Activated CD4-positive, alpha-beta T cell treated with anti-CD3 and anti-CD28 coated beads for 36 hours (primary cell): ENCODE data around the gene CFB. TPM values are rescaled to one million over a fixed set of nuclear protein-coding genes. Genes with fewer than 3 reads are reported as not detected.
"Not testable (repeated sequence)": the region's sequence is repeated elsewhere in the genome, so short reads cannot be mapped to it uniquely, and the experiment has no call there.

Experiments used
- ATAC-seq: fragments of 200-7000 bp; cut with Tn5 transposase; one replicate; pipeline ENCODE4 v1.10.0; 2021; ENCODE audit warnings: mild to moderate bottlenecking, moderate library complexity
- CTCF ChIA-PET: fragments of 350-600 bp; sonication (Branson Sonifier 250); formaldehyde crosslinking; loops from one replicate; lab custom pipeline; 2021; ENCODE audit warnings: antibody characterized with exemption; lab: Charles Lee
- POLR2A ChIA-PET: fragments of 350-600 bp; sonication (Branson Sonifier 250); formaldehyde crosslinking; loops from one replicate; lab custom pipeline; 2021; ENCODE audit warnings: antibody characterized with exemption, inconsistent platforms; lab: Charles Lee
- DNase-seq: peaks from one replicate; pipeline ENCODE4 v3.0.0-alpha.2; 2020
- H3K27ac Mint-ChIP-seq: one replicate; pipeline ENCODE4 v1.8.0; 2021; ENCODE audit warnings: mixed read lengths
- H3K27me3 Mint-ChIP-seq: one replicate; pipeline ENCODE4 v1.8.0; 2021; ENCODE audit warnings: mixed read lengths
- H3K36me3 Mint-ChIP-seq: one replicate; pipeline ENCODE4 v1.8.0; 2021; ENCODE audit warnings: low read depth, mixed read lengths
- H3K4me1 Mint-ChIP-seq: one replicate; pipeline ENCODE4 v1.8.0; 2021; ENCODE audit warnings: mixed read lengths
- H3K4me3 Mint-ChIP-seq: one replicate; pipeline ENCODE4 v1.8.0; 2021; ENCODE audit warnings: mild to moderate bottlenecking, moderate library complexity, mixed read lengths
- H3K9me3 Mint-ChIP-seq: one replicate; pipeline ENCODE4 v1.8.0; 2021; ENCODE audit warnings: low read depth, mixed read lengths
- intact Hi-C, 2 experiments: fragments of 100-400 bp; cut with DNase I in 1 of 2; cut with micrococcal nuclease in 1 of 2; formaldehyde crosslinking; loops; one replicate each; pipeline versions ENCODE4 v1.14.2 to v1.15.1; 2022 to 2024; cut with DNase I, micrococcal nuclease
- total RNA-seq, 2 experiments: library from RNA; stranded (reverse); gene quantifications; one replicate each; pipeline ENCODE4 v1.2.3, GENCODE V29; 2021

CFB gene
- total RNA-seq, 2 experiments from 2014 or later: 0.69 to 0.96 TPM

- POLR2A ChIA-PET: no interaction called here
- H3K4me1 Mint-ChIP-seq: no peaks in the 10 kb centered on the region
- CTCF ChIA-PET: no interaction called here
- H3K4me3 Mint-ChIP-seq: no peak overlapping the region
- H3K36me3 Mint-ChIP-seq: no peaks in the 10 kb centered on the region
- DNase-seq: no peak
- H3K27me3 Mint-ChIP-seq: no peaks in the 10 kb centered on the region
- ATAC-seq: no peak
- intact Hi-C loops: no loop called here
- H3K9me3 Mint-ChIP-seq: no peaks in the 10 kb centered on the region
- no peak overlapping the region for H3K27ac Mint-ChIP-seq
These were observed 14.9 kb upstream of the CFB start for GRCh38 chr6:31930962-31931361.

GRCh38 chr6:31932137-31932536 lies 13.8 kb upstream of the CFB start:
- intact Hi-C loops, POLR2A ChIA-PET, H3K27me3 Mint-ChIP-seq, H3K27ac Mint-ChIP-seq, H3K9me3 Mint-ChIP-seq, H3K36me3 Mint-ChIP-seq, H3K4me1 Mint-ChIP-seq, H3K4me3 Mint-ChIP-seq, CTCF ChIA-PET, ATAC-seq, DNase-seq: not testable (repeated sequence)

GRCh38 chr6:31933537-31933936 lies 12.4 kb upstream of the CFB start:
- Mint-ChIP-seq H3K4me3 (no peak overlapping the region), H3K27me3 (no peaks in the 10 kb centered on the region), H3K36me3 (no peaks in the 10 kb centered on the region), H3K4me1 (no peaks in the 10 kb centered on the region), H3K27ac (no peak overlapping the region), H3K9me3 (no peaks in the 10 kb centered on the region)
- ChIA-PET POLR2A (no interaction called here), CTCF (interaction anchor here (1.2 kb wide), 1 partner anchor 19 kb away, joined by 3 read pairs; no protein-coding TSS in a partner anchor)
- intact Hi-C loops: no loop called here
- DNase-seq (no peak), ATAC-seq (no peak)

- no peak for DNase-seq
- H3K27me3 Mint-ChIP-seq: no peaks in the 10 kb centered on the region
- no peaks in the 10 kb centered on the region for H3K4me1 Mint-ChIP-seq
- H3K27ac Mint-ChIP-seq: no peak overlapping the region
- no peak for ATAC-seq
- intact Hi-C loops: no loop called here
- no peaks in the 10 kb centered on the region for H3K9me3 Mint-ChIP-seq
- POLR2A ChIA-PET: no interaction called here
- H3K36me3 Mint-ChIP-seq: no peaks in the 10 kb centered on the region
- no peak overlapping the region for H3K4me3 Mint-ChIP-seq
- CTCF ChIA-PET: no interaction called here
These were observed 10.9 kb upstream of the CFB start for GRCh38 chr6:31935021-31935420.

- intact Hi-C loops: no loop called here
- ChIA-PET CTCF (interaction anchor here (0.9 kb wide), 1 partner anchor 17 kb away, joined by 3 read pairs; no protein-coding TSS in a partner anchor), POLR2A (no interaction called here)
- no peaks in the 10 kb centered on the region for H3K9me3 Mint-ChIP-seq
- no peak overlapping the region for H3K27ac Mint-ChIP-seq
- no peaks in the 10 kb centered on the region for H3K4me1 Mint-ChIP-seq
- no peak for DNase-seq
- H3K36me3 Mint-ChIP-seq: no peaks in the 10 kb centered on the region
- H3K27me3 Mint-ChIP-seq: no peaks in the 10 kb centered on the region
- no peak for ATAC-seq
- H3K4me3 Mint-ChIP-seq: no peak overlapping the region
These were observed 10.1 kb upstream of the CFB start for GRCh38 chr6:31935823-31936222.

- no peaks in the 10 kb centered on the region for H3K9me3 Mint-ChIP-seq
- no peak overlapping the region for H3K4me3 Mint-ChIP-seq
- ATAC-seq (no peak), DNase-seq (no peak)
- intact Hi-C loops: loop anchor here in 1 of 2 experiments (10.0 kb wide), 1 partner anchor 125 kb away; no protein-coding TSS in a partner anchor
- no peaks in the 10 kb centered on the region for H3K36me3 Mint-ChIP-seq
- peaks cover 7% of the 10 kb centered on the region for H3K27me3 Mint-ChIP-seq
- peaks cover 1% of the 10 kb centered on the region for H3K4me1 Mint-ChIP-seq
- POLR2A ChIA-PET: no interaction called here
- CTCF ChIA-PET: interaction anchor here (1.3 to 2.8 kb wide), 2 partner anchors 12 to 19 kb away, joined by 5 to 18 read pairs; no protein-coding TSS in a partner anchor
- H3K27ac Mint-ChIP-seq: no peak overlapping the region
These were observed 5.6 kb upstream of the CFB start for GRCh38 chr6:31940256-31940664.

GRCh38 chr6:31943742-31944141 lies 2.2 kb upstream of the CFB start:
- H3K4me3 Mint-ChIP-seq: no peak overlapping the region
- H3K36me3 Mint-ChIP-seq: no peaks in the 10 kb centered on the region
- peaks cover 8% of the 10 kb centered on the region for H3K4me1 Mint-ChIP-seq
- peaks cover 7% of the 10 kb centered on the region for H3K27me3 Mint-ChIP-seq
- POLR2A ChIA-PET: no interaction called here
- no peaks in the 10 kb centered on the region for H3K9me3 Mint-ChIP-seq
- DNase-seq (no peak), ATAC-seq (no peak)
- intact Hi-C loops: loop anchor here in 1 of 2 experiments (10.0 kb wide), 1 partner anchor 121 kb away; no protein-coding TSS in a partner anchor
- CTCF ChIA-PET: interaction anchor here (3.0 kb wide), 1 partner anchor 8 kb away, joined by 11 read pairs; no protein-coding TSS in a partner anchor
- no peak overlapping the region for H3K27ac Mint-ChIP-seq

GRCh38 chr6:31945154-31945506 lies 765 bp upstream of the CFB start:
- ChIA-PET CTCF (interaction anchor here (1.1 to 3.0 kb wide), 2 partner anchors 7 to 24 kb away, joined by 4 to 11 read pairs; no protein-coding TSS in a partner anchor), POLR2A (no interaction called here)

GRCh38 chr6:31946370-31946885 lies 533 bp downstream of the CFB start:
- ChIA-PET POLR2A (no interaction called here), CTCF (interaction anchor here (0.7 to 0.8 kb wide), 2 partner anchors 171 to 564 kb away, joined by 3 read pairs; no protein-coding TSS in a partner anchor)
- no peaks in the 10 kb centered on the region for H3K36me3 Mint-ChIP-seq
- H3K4me3 Mint-ChIP-seq: no peak overlapping the region
- H3K4me1 Mint-ChIP-seq: peaks cover 8% of the 10 kb centered on the region
- H3K9me3 Mint-ChIP-seq: no peaks in the 10 kb centered on the region
- peaks cover 7% of the 10 kb centered on the region for H3K27me3 Mint-ChIP-seq
- H3K27ac Mint-ChIP-seq: no peak overlapping the region
- ATAC-seq: no peak
- no peak for DNase-seq
- intact Hi-C loops: loop anchor here in 1 of 2 experiments (10.0 kb wide), 1 partner anchor 118 kb away; no protein-coding TSS in a partner anchor

More at GRCh38 chr6:31945154-31945506, 765 bp upstream of the CFB start:
- Mint-ChIP-seq H3K4me1 (peaks cover 8% of the 10 kb centered on the region), H3K4me3 (no peak overlapping the region), H3K36me3 (no peaks in the 10 kb centered on the region), H3K9me3 (no peaks in the 10 kb centered on the region), H3K27ac (no peak overlapping the region), H3K27me3 (peaks cover 7% of the 10 kb centered on the region)
- ATAC-seq (no peak), DNase-seq (no peak)
- intact Hi-C loops: loop anchor here in 1 of 2 experiments (10.0 kb wide), 1 partner anchor 120 kb away; no protein-coding TSS in a partner anchor

GRCh38 chr6:31947070-31947675 lies 1.3 kb downstream of the CFB start:
- H3K27me3 Mint-ChIP-seq: peaks cover 5% of the 10 kb centered on the region
- ATAC-seq (no peak), DNase-seq (no peak)
- intact Hi-C loops: loop anchor here in 1 of 2 experiments (10.0 kb wide), 1 partner anchor 118 kb away; no protein-coding TSS in a partner anchor
- ChIA-PET CTCF (no interaction called here), POLR2A (no interaction called here)
- no peak overlapping the region for H3K4me3 Mint-ChIP-seq
- H3K36me3 Mint-ChIP-seq: no peaks in the 10 kb centered on the region
- no peaks in the 10 kb centered on the region for H3K9me3 Mint-ChIP-seq
- H3K27ac Mint-ChIP-seq: no peak overlapping the region
- peaks cover 8% of the 10 kb centered on the region for H3K4me1 Mint-ChIP-seq

- Mint-ChIP-seq H3K27ac (no peak overlapping the region), H3K36me3 (peaks cover 3% of the 10 kb centered on the region), H3K9me3 (no peaks in the 10 kb centered on the region), H3K4me1 (peaks cover 8% of the 10 kb centered on the region), H3K27me3 (no peaks in the 10 kb centered on the region), H3K4me3 (no peak overlapping the region)
- CTCF ChIA-PET: interaction anchor here (1.0 kb wide), 1 partner anchor 30 kb away, joined by 6 read pairs; no protein-coding TSS in a partner anchor
- intact Hi-C loops: loop anchor here in 1 of 2 experiments (10.0 kb wide), 1 partner anchor 117 kb away; no protein-coding TSS in a partner anchor
- POLR2A ChIA-PET: no interaction called here
- no peak for ATAC-seq
- no peak for DNase-seq
These were observed 2.0 kb downstream of the CFB start for GRCh38 chr6:31947864-31948263.
